ENCODE measurements around the gene PRKCA.

GRCh38 chr17:66840061-66840460, 537.6 kb downstream of the PRKCA start:
- no peak for TF ChIP-seq GATA2 (IDR thresholded peaks at IDR 0.05; ENCODE audit: low read depth, low read length)
- TF ChIP-seq GATA3 (IDR thresholded peaks at IDR 0.05; ENCODE audit: low read depth, low read length) = no peak

Measured in SH-SY5Y (cell line).